HL-60 (cell line): ENCODE measurements around the gene CRYBG2.

ENCODE experiments used
- CTCF ChIP-seq: IDR thresholded peaks from one replicate; pipeline ENCODE4 v1.5.1; 2011; ENCODE audit warnings: low read length, control low read depth, inconsistent platforms; ENCODE audit not compliant: insufficient read depth
- POLR2AphosphoS5 ChIP-seq: IDR thresholded peaks from 2 replicates; pipeline ENCODE4 v1.6.1; 2012; ENCODE audit warnings: low read depth

- TF ChIP-seq CTCF, result no peak
- no peak for TF ChIP-seq POLR2AphosphoS5
These were observed 62.0 kb downstream of the CRYBG2 start for GRCh38 chr1:26291939-26292338.
